ENCODE data around the gene ZC3H13.
"Not testable (repeated sequence)": the region's sequence is repeated elsewhere in the genome, so short reads cannot be mapped to it uniquely, and the experiment has no call there.

Gene ZC3H13

DNA sequence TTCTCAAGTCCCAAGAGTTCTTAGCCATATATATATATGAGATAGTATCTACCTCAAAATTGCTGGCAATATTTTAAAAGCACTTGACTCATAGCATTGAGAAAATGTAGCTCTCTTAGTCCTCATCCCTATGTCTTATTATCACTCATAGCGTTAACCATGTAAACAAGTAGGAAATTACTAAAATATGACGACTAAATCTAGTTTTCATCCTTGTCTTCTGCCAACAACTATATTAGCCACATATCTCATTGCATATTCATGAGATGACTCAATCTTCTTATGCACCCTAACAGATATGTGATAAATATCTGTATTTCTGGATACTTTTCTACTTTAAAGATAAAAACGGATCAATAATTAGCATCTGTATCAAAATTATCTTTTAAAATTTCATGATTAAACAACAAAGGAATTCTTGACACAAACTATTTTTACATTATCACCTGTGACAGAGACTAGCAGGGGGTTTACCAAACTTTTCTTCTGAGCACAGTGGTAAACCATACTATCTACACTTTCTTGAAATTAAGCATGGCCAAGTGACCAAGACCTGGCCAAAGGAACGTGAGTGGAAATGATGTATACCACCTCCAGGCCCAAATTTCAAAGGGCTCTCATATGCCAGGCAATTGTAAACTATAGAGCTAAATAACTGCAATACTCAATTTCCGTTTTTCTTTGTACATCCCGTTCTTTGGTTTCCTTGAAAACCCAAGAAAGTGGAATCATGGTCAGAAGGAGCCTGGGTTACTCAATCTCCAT, 45.7 kb downstream of the ZC3H13 start:
- DNase-seq (ENCODE audit: low spot score) = no peak

DNA sequence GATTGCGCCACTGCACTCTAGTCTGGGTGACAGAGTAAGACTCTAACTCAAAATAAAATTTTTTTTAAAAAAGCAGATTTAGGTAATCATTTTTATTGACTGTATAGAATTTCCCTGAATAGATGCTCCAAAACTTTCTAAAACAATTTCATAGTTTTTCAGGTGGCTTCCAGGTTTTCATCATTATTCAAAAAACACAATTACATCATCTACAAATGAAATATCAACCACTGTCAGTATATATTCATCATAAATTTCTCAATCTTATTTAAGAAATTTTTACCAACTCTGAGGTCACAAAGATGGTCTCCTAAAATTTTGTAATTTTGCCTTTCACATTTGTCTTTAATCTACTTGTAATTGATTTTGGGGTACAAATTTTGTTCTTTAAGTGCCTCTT, 48.1 kb downstream of the ZC3H13 start:
- DNase-seq (ENCODE audit: low spot score) = no peak

DNA sequence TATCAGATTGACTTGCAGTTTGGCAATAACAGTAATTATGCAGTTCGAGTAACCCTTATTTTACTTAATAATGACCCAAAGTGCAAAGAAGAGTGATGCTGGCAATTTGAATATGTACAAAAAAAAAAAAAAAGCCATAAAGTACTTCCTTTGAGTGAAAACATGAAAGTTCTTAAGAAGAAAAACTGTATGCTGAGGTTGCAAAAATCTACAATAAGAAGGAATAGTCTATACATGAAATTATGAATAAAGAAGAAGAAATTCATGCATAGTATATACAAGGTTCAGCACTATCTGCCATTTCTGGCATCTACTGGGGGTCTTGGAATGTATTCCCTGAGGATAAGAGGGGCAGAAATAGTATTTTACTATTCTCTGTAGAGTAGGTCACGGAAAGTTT, 55.9 kb downstream of the ZC3H13 start:
- DNase-seq (ENCODE audit: low spot score) = no peak

DNA sequence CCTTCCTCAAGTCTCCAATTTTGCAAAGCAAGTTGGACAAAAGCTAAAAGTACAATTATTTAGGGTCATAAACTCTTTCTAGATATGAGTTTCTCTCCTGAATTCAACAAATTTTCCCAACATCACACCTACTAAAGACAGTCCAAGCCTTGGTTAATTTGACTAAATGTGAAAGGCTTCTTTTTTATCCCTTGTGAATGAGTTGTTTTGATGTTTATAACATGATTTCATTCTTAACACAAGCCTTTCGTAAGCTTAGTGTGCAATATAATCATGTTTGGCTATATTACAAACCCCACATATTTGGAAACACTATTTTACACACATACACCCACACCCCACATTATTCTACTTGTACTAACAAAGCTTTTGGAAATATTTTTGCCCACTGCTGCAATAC, 57.3 kb downstream of the ZC3H13 start:
- DNase-seq (ENCODE audit: low spot score) = no peak

DNA sequence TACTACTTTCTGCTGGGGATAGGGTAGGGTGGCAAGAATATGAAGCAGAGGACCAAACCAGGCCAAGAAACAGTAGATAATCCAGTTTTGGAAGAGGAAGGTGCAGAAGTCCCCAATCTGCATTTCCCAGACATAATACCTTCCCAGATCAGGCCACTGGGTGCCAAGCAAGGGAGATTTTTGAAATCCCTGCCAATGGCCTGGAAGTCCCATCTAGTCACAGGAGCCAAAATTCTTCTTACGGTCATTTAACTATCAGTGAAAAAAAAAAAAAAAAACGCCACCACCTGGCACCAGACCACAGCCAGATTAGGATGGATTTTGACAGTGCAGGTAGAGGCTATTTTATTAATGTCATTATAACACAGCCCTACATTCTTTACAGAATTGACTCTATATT, 57.8 kb downstream of the ZC3H13 start:
- DNase-seq (ENCODE audit: low spot score) = no peak

DNA sequence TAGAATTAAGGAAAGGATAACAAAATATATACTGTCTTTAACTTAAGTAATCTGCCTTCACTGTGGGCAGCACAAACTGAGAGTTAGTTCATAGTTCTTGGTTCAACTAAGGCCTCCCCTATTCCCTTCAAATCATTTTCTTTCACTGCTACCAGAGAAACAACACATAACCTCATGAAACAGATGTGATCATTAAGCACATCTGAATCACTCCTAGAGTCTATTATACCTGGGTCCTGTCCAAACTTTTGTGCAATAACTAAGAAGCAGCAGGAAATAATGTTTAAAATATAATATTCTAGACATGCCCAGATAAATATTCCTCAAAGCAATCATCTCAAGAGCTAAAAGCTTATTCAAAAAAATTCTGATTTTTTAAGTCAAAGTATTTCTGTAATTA, 62.9 kb downstream of the ZC3H13 start:
- DNase-seq (ENCODE audit: low spot score) = no peak

DNA sequence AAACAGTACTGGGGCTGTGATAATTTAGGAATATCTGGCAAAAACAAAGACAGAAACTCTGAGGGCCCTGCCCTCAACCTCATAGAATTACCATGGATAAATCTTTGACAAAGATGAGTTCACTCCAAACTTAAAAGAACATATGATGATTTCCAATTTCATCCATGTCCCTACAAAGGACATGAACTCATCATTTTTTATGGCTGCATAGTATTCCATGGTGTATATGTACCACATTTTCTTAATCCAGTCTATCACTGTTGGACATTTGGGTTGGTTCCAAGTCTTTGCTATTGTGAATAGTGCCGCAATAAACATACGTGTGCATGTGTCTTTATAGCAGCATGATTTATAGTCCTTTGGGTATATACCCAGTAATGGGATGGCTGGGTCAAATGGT, 71.4 kb downstream of the ZC3H13 start:
- DNase-seq (ENCODE audit: low spot score) = not testable (repeated sequence)

DNA sequence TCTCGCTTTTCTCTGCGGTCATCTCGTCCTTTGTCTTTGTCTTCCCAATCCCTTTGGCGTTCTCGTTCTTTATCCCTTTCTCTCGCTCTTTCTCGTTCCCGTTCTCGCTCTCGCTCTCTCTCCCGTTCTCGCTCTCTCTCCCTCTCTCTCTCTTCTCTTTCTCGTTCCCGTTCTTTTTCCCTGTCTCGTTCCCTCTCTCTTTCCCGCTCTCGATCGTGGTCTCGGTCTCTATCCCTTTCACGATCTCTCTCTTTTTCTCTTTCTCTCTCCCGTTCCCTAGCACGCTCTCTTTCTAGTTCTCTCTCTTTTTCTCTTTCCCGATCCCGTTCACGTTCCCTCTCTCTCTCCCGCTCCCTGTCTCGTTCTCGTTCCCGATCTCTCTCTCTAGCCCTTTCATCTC, 77.2 kb downstream of the ZC3H13 start:
- no peak for DNase-seq (ENCODE audit: low spot score)

DNA sequence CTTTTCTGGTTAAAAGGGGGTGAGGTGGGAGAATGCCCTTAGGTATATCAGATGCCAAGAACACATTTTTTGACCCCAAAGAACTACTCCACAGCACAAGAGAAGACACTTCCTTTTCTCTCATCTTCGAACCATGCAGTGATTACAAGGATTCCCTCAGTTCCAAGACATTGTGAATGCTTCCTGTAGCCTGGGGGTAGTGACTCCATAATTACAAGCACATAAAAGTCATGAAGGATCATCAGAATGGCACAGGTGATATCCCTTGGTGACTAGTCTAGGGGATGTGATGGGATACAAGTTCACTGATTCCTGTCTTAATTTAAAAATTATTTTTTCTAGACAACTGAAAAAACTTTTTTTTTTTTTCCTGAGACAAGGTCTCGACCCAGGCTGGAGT, 78.0 kb downstream of the ZC3H13 start:
- no peak for DNase-seq (ENCODE audit: low spot score)

DNA sequence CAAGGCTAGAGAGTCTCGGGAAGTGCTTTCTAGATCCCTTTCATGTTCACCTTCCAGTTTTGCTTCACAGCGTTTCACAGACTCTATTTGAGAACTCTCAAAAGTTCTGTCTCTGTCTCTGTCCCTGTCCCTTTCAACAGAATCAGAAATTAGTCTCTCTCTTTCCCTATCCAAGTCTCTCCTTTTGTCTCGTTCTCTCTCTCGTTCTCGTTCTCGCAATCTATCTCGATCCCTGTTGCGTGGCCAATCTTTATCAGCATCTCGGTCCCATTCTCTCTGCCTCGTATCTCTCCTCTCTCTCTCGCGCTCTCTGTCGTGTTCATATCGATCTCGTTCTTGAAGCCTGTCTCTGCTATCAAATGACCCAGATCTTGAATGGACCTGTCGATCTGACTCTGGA, 85.0 kb downstream of the ZC3H13 start:
- DNase-seq (ENCODE audit: low spot score) = no peak

DNA sequence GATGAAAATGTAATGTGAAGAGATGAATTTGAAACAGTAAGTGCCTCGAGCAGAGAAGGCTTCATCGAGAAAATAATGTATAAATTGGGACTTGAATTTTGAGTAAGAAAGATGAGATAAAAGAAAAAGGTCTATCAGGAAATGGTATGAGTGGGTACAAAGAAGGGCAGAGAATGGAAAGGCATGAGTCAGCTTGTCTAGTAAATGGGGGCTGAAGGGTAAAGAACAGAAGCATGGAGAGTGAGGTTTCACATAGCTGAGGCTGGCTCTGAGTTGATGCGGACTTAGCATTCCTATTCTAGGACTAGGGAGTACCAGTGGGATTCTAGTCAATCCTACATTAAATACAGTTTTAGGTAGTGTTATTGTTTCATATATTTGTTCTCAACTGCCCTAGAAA, 85.8 kb downstream of the ZC3H13 start:
- DNase-seq (ENCODE audit: low spot score) = no peak

DNA sequence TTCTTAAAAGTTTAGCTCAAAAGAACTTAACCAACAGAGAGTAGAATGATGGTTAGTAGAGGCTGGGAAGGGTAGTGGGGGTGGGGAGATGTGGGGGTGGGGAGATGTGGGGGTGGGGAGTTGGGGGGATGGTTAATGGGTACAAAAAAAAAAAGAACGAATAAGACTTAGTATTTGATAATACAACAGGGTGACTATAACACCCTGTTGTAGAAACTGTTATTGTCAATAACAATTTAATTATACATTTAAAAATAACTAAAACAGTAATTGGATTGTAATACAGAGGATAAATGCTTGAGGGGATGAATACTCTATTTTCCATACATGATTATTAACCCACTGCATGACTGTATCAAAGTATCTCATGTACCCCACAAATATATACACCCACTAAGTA, 91.1 kb downstream of the ZC3H13 start:
- DNase-seq (ENCODE audit: low spot score) = no peak

DNA sequence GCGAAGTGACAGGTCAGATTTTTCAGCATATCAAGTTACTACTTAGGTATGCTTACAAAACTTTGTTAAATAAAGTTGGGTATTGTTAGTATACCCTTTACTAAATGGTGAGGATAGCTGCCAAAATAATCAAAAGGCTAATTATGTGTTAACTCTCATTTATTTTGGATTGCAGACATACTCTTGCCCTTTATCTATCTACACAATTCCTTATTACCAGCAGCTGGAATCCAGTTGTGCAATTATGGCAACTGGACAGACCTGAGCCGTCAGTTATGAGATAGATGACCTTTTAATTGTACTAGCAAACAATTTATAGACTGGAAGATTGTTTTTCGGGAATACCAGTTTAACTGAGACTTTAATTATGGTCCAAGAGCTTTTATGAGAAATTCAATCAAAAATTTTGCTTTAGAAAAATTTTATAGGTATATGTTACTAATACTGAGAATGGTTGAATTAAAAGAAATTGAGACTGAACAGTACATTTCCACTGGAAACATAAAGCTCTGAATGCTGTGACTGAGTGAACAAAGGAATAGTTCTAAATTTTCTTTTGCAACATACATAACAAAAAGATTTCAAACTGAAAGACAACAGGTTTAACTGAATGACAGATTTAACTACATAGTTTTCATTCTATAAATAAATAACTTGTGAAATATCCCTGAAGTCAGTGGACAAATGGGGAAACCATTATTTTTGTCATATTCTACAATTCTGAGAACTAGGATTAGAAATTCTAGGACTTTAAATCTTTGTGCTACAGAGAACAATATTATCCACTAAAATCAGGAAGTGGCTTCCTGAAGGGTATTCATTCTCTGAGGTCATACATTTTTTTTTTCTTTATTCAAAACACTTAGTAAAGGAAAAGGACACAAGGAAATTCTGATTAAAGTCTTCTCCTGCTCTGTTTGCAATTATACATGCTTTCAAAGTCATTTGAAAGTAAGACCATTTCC, 97.4 kb downstream of the ZC3H13 start:
- no peak for DNase-seq (ENCODE audit: low spot score)

DNA sequence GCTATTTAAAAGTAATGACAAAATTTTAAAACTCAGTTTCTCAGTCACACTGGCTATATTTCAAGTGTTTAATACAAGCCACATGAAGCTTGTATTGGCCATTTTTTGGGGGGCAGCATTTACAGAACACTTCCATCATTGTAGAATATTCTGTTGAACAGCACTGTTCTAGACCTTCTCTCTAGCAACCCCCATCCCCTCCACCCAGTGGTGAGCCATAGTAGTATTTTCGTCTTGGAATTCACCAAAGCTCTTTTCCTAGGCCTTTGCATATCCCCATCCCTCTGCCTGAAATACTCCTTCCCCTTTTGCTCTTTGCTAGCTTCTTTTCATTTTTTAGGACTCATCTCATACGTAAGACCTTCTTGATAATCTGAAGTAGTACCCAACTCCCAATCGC, 99.5 kb downstream of the ZC3H13 start:
- no peak for DNase-seq (ENCODE audit: low spot score)

DNA sequence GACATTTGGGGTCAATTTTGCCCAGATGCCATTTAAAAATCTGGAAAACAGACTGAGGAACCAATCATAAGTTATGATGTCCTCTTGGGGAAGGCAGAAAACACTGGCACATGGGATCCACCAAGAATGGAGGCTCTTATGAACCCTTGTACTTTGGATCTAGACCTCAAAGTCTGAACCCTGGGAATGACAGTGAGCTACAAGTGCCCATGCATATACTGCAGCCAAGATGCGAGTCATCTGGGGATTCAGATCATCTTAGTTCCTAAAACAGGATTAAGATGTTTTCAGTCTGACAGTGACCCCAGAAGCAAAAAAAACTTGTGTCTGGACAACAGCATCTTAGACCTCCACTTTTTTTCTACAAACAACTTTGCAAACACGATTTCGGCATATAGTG, 100.8 kb downstream of the ZC3H13 start:
- no peak for DNase-seq (ENCODE audit: low spot score)

DNA sequence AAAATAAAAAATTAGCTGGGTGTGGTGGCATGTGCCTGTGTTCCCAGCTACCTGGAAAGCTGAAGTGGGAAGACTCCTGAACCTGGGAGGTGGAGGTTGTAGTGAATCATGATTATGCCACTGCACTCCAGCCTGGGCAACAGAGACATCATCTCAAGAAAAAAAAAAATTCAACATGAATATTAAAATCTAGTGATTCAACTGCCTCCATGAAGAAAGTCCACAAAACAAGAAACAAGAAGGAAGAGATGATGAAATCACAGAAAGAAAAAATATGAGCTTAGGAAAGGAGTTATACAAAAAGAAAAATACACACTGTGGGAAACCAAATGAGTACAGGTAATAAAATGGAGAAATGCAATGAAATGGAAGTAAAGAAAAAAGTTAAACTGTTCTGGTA, 101.4 kb downstream of the ZC3H13 start:
- no peak for DNase-seq (ENCODE audit: low spot score)

DNA sequence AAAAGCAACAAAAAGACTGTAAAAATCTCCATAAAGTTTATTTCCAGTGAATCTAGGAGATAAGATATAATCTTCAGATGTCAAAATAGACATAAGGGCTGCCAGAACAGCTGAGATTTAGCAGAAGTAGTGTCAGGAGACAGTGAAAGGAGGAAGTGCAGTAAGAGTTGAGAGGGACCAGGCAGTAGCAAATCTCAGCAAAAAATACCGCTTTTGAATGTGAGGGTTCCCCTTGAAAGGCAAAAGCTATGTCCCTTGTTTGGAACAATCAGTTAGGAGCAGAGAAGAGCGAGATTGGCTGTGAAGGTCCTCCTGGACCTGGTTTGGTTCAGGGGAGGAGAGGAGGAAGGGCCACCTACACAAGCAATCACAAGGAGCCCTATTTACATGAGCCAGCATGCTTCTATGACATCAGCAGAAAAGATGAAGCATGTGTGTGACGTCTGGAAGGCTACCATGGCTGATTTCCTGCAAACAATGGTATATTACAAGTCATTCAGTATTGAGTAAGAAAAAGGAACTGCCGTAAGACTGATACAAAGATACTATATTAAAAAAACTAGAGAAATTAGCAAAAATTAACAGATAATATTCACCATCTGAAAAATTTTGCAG, 102.1 kb downstream of the ZC3H13 start:
- DNase-seq (ENCODE audit: low spot score) = no peak

DNA sequence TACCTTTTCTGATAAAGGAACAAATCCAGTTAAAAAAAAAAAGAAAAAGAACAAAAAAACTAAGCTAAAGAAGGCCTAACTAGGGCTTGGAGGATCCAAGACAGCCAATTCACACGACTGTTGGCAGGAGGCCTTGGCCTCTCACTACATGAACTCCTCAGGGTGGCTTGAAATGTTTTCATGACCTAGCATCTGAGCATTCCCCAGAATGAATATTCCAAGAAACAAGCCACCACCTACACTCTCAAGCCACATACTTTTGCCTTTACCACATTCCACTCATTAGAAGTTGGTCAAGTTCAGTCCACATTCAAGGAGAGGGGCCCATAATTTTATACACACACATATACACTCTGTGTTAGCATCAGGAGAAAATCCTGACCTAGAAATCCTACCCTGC, 103.4 kb downstream of the ZC3H13 start:
- DNase-seq (ENCODE audit: low spot score) = no peak

DNA sequence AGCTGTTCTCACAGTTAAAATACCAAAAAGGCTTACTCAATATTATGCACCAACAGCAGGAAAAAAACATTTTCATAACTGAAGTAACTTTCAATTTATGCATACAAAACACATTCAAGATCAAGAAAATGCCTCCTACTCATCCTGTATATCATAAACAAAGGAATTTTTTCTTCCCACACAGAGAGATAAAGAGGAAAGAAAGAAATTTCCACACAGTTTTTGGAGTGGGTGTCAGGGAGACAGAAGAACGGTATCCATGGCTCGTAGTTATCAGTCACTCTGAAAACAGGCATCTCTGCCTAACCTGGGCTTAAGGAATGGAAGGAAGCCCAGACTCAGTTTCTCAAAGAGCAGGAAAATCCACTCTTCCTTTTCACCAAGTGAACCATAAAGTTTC, 108.6 kb downstream of the ZC3H13 start:
- DNase-seq (ENCODE audit: low spot score) = no peak

DNA sequence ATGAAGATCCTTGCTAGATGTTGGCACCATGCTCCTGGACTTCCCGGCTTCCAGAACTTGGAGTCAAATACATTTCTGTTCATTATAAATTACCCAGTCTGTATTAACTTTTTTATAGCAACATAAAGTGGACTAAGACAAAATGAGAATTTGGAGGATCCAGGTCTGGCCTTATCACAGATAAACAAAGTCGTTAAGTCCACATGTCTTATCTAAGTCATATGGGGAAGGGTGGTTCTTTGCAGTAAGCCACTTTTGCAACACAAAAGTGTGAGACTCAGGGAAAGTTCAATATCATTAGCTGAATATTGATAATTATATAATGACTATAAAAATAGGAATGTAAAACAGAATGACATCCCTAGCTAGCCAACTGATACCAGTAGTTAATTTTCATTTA, 109.4 kb downstream of the ZC3H13 start:
- no peak for DNase-seq (ENCODE audit: low spot score)

DNA sequence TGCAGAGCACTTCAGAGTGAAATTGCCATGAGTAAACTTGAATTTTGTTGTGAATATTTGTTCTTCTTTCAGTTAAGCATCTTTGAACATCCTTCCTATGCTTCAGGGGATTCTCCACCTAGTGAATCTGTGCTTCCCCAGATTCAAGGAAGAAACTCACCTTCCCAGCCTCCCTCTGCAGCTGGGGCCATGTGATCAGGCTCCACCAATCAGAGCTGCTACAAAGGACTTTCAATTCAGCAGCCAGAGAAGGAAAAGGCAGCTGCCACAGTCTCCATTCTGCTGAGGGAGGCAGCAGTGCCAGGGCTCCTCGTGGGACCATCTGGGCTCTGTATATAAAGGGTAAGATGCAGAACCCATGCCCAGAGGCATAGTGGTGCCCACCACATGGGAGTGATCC, 111.3 kb downstream of the ZC3H13 start:
- no peak for DNase-seq (ENCODE audit: low spot score)

DNA sequence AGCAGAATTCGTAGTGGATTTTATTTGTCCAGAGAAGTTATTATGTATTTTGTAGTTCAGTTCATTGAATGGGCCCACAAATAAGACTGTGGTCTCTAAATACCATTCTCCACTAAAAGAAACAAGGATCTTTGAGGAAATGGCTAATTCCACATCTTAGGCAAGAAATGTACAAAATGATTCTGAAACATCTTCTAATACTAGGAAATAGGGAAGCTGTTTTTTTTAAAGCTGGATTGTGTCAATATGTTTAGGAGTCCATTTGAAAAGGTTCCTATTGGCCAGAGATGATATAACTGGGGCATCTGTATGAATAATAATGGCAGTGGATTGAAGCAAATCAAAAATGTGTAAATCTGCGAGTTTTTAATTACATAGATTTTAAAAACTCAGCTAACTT, 112.5 kb downstream of the ZC3H13 start:
- no peak for DNase-seq (ENCODE audit: low spot score)

DNA sequence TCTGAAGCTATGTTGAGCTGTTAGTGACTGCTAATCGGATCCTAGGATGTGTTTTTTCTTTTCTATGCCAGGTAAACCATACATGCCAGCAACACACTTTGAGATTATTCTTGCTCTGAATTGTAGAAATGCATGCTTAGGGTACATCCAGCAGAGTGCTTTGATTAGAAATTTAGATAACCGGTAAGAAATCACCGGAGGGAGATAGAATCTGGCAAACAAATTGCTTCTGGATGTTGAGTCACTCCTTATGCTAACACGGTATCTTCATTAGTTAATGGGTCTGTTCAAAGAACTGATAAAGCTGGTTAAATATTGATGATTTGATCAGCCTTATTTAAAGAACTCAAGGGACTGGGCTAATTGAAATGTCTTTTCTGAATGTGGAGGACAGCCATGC, 115.9 kb downstream of the ZC3H13 start:
- no peak for DNase-seq (ENCODE audit: low spot score)
